GM23338 (cell line): Measurements from ENCODE around the gene LMF2. TPM values are rescaled to one million over a fixed set of nuclear protein-coding genes. Genes with fewer than 3 reads are reported as not detected.

Source experiments
- ATAC-seq: fragments of 200-7000 bp; cut with Tn5 transposase; 3 replicates; pipeline ENCODE4 v1.9.1; 2020
- DNase-seq: peaks from one replicate; pipeline ENCODE4 v3.0.0-alpha.2; 2015; ENCODE audit warnings: low spot score
- H2AFZ ChIP-seq: fragments of 200-600 bp; sonication (generic); 2 replicates; pipeline ENCODE4 v1.8.0; 2016; ENCODE audit warnings: antibody characterized with exemption, mild to moderate bottlenecking, moderate library complexity
- H3F3A ChIP-seq: fragments of 200-600 bp; sonication (generic); replicated peaks from 2 replicates; pipeline ENCODE4 v1.8.0; 2017; ENCODE audit warnings: antibody characterized with exemption, mixed run types, low read depth
- H3K27ac ChIP-seq: fragments of 200-600 bp; sonication (generic); 2 replicates; pipeline ENCODE4 v1.6.1; 2016; ENCODE audit warnings: low read depth
- H3K27me3 ChIP-seq: fragments of 200-600 bp; sonication (generic); 2 replicates; pipeline ENCODE4 v1.8.0; 2016; ENCODE audit warnings: mild to moderate bottlenecking, mixed run types, moderate library complexity; ENCODE audit not compliant: insufficient read depth
- H3K36me3 ChIP-seq: fragments of 200-600 bp; sonication (generic); 2 replicates; pipeline ENCODE4 v1.8.0; 2016; ENCODE audit warnings: mild to moderate bottlenecking; ENCODE audit not compliant: insufficient read depth
- H3K4me1 ChIP-seq: fragments of 200-600 bp; sonication (generic); 2 replicates; pipeline ENCODE4 v1.8.0; 2016; ENCODE audit warnings: mild to moderate bottlenecking, moderate library complexity; ENCODE audit not compliant: insufficient read depth
- H3K4me2 ChIP-seq: fragments of 200-600 bp; sonication (generic); 2 replicates; pipeline ENCODE4 v1.7.1; 2017; ENCODE audit warnings: mixed run types
- H3K4me3 ChIP-seq: fragments of 200-600 bp; sonication (generic); 2 replicates; pipeline ENCODE4 v1.6.1; 2016; ENCODE audit warnings: mixed run types
- H3K79me2 ChIP-seq: fragments of 200-600 bp; sonication (generic); replicated peaks from 2 replicates; pipeline ENCODE4 v1.8.0; 2017; ENCODE audit warnings: mild to moderate bottlenecking; ENCODE audit not compliant: insufficient read depth
- H3K9me2 ChIP-seq: fragments of 200-600 bp; sonication (generic); 2 replicates; pipeline ENCODE4 v1.8.0; 2017; ENCODE audit not compliant: insufficient read depth
- H4K20me1 ChIP-seq: fragments of 200-600 bp; sonication (generic); replicated peaks from 2 replicates; pipeline ENCODE4 v1.8.0; 2017; ENCODE audit warnings: mild to moderate bottlenecking; ENCODE audit not compliant: insufficient read depth
- H3K27ac Mint-ChIP-seq: 2 replicates; pipeline ENCODE4 v1.8.0; 2020; ENCODE audit warnings: inconsistent platforms, mild to moderate bottlenecking, moderate library complexity, mixed read lengths
- H3K27me3 Mint-ChIP-seq: 3 replicates; pipeline ENCODE4 v1.8.0; 2022; ENCODE audit warnings: low read depth, mild to moderate bottlenecking, moderate library complexity, mixed read lengths, inconsistent platforms; ENCODE audit not compliant: insufficient read depth, poor library complexity
- H3K36me3 Mint-ChIP-seq: 3 replicates; pipeline ENCODE4 v1.8.0; 2021; ENCODE audit warnings: low read depth, mild to moderate bottlenecking, inconsistent platforms, moderate library complexity, mixed read lengths
- H3K4me1 Mint-ChIP-seq: 3 replicates; pipeline ENCODE4 v1.8.0; 2020; ENCODE audit warnings: mild to moderate bottlenecking, inconsistent platforms, mixed read lengths
- H3K4me3 Mint-ChIP-seq: 3 replicates; pipeline ENCODE4 v1.8.0; 2021; ENCODE audit warnings: moderate library complexity, mild to moderate bottlenecking, inconsistent platforms, mixed read lengths
- H3K9me3 Mint-ChIP-seq: 3 replicates; pipeline ENCODE4 v1.8.0; 2020; ENCODE audit warnings: moderate library complexity, mild to moderate bottlenecking, inconsistent platforms, mixed read lengths
- CREB1 ChIP-seq: fragments of 250-450 bp; sonication (Bioruptor Pico); IDR thresholded peaks from 2 replicates; pipeline ENCODE4 v1.5.0; 2020; ENCODE audit warnings: low read depth, mild to moderate bottlenecking, moderate library complexity
- EZH2 ChIP-seq: fragments of 200-600 bp; sonication (generic); IDR thresholded peaks from one replicate; pipeline ENCODE4 v1.8.0; 2017; ENCODE audit warnings: antibody characterized with exemption, mild to moderate bottlenecking, low read depth; ENCODE audit not compliant: unreplicated experiment
- EZH2phosphoT487 ChIP-seq: fragments of 200-600 bp; sonication (generic); IDR thresholded peaks from one replicate; pipeline ENCODE4 v1.8.1; 2018; ENCODE audit warnings: antibody characterized with exemption; ENCODE audit not compliant: unreplicated experiment
- JUNB ChIP-seq: IDR thresholded peaks from one replicate; pipeline ENCODE4 v1.6.1; 2016; ENCODE audit warnings: antibody characterized with exemption; ENCODE audit not compliant: unreplicated experiment
- NANOG ChIP-seq: IDR thresholded peaks from 2 replicates; pipeline ENCODE4 v1.6.1; 2016; ENCODE audit warnings: antibody characterized with exemption, borderline replicate concordance
- STAT1 ChIP-seq: IDR thresholded peaks from one replicate; pipeline ENCODE4 v1.6.1; 2016; ENCODE audit warnings: antibody characterized with exemption; ENCODE audit not compliant: unreplicated experiment
- ZNF114 ChIP-seq: fragments of 250-450 bp; sonication (Bioruptor Pico); IDR thresholded peaks from 2 replicates; pipeline ENCODE4 v1.5.0; 2020; ENCODE audit warnings: mild to moderate bottlenecking, moderate library complexity
- ZNF331 ChIP-seq: fragments of 250-450 bp; sonication (Bioruptor Pico); IDR thresholded peaks from 2 replicates; pipeline ENCODE4 v1.5.0; 2020; ENCODE audit warnings: low read depth, mild to moderate bottlenecking, moderate library complexity
- polyA plus RNA-seq: library from polyadenylated mRNA; unstranded; fragments of >200 nt; fragmentation: Nextera tagmentation; extraction: Ambion mirVana; gene quantifications from 2 replicates; pipeline ENCODE4 v1.2.1, GENCODE V29; 2016
- total RNA-seq: library from RNA; depleted of rRNA; stranded (reverse); fragments of >200 nt; shearing (Covaris generic); gene quantifications from 2 replicates; pipeline ENCODE4 v1.2.3, GENCODE V29; 2014
- TF ChIP-seq, protein P1 (sequence below): fragments of 250-450 bp; sonication (Bioruptor Pico); IDR thresholded peaks from 2 replicates; pipeline ENCODE4 v1.5.0; 2020; ENCODE audit warnings: mild to moderate bottlenecking, moderate library complexity
- TF ChIP-seq, protein P2 (sequence below): IDR thresholded peaks from one replicate; pipeline ENCODE4 v1.6.1; 2018; ENCODE audit warnings: antibody characterized with exemption; ENCODE audit not compliant: unreplicated experiment
- TF ChIP-seq, protein P3 (sequence below), 2 experiments: fragments of 200-600 bp in 1 of 2; sonication (generic) in 1 of 2; conservative IDR thresholded peaks; 2 replicates each; pipeline versions ENCODE4 v1.5.1 to v1.6.1; 2016 to 2017; ENCODE audit warnings: antibody characterized with exemption in 2 of 2, low read depth in 2 of 2, mild to moderate bottlenecking in 2 of 2, moderate library complexity in 1 of 2
- TF ChIP-seq, protein P4 (sequence below): IDR thresholded peaks from 2 replicates; pipeline ENCODE4 v1.6.1; 2016; ENCODE audit warnings: antibody characterized with exemption

Gene LMF2
- total and polyA plus RNA-seq, 2 experiments from 2014 or later, result 15.6 to 36.3 TPM

DNA sequence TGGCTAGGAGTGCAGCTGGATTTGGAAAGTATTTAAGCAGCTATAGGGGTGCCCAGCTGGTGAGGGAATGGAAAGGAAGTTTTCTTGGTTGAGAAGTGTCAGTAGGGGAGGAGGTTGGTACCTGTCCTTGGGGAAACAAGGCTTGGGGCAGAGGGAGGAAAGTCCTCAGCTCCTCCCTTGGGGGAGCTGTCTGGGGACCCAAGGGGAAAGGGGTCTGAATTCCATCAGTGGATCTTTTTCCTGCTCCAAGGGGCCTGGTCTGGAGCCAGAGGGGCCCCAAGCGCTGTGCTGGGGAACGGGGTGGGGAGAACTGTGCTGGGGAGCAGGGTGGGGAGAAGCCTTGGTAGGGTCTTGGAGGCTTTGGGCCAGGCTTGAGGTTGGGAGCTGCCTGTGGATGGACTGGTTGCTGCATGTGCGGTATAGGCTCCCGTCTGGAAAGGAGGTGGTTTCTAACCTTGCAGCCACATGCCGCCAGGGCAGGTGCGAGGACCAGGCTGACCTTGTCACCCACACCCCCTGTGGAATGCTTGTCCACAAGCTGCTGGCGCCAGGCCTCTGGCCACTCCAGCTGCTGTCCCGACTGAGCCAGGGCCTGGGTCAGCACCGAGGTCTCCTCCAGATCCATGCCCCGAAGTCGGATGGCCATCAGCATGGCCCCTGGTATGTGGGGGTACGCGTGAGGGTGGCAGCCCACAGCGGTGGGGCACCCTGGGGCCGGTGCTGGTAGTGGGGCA is 21.3 kb upstream of the LMF2 start:
- Mint-ChIP-seq H3K27me3 (peaks cover 74% of the 10 kb centered on the region), H3K4me1 (peaks cover 15% of the 10 kb centered on the region), H3K4me3 (no peak overlapping the region; the same call in 2 of the 3 replicates), H3K36me3 (peaks cover 5% of the 10 kb centered on the region), H3K27ac (no peak overlapping the region), H3K9me3 (peaks cover 4% of the 10 kb centered on the region; the same call in 2 of the 3 replicates)
- Histone ChIP-seq H2AFZ (no peak overlapping the region), H4K20me1 (no peaks in the 10 kb centered on the region; the same call in none of the 2 replicates), H3K27me3 (peaks cover 73% of the 10 kb centered on the region), H3K36me3 (no peaks in the 10 kb centered on the region), H3F3A (peaks cover 4% of the 10 kb centered on the region), H3K79me2 (no peaks in the 10 kb centered on the region), H3K27ac (no peak overlapping the region), H3K4me2 (no peak overlapping the region), H3K4me3 (no peak overlapping the region), H3K9me2 (no peaks in the 10 kb centered on the region), H3K4me1 (peaks cover 4% of the 10 kb centered on the region; the same call in 1 of the 2 replicates)
- DNase-seq (peak; percentile 30), ATAC-seq (no peak)
- no peak for TF ChIP-seq CREB1 (CRISPR knock-in tag)
- no peak for TF ChIP-seq STAT1
- TF ChIP-seq EZH2, result no peak
- no peak for TF ChIP-seq ZNF331 (CRISPR knock-in tag)
- no peak for TF ChIP-seq EZH2phosphoT487
- no peak for TF ChIP-seq NANOG
- no peak for TF ChIP-seq JUNB
- TF ChIP-seq, protein P1, sequence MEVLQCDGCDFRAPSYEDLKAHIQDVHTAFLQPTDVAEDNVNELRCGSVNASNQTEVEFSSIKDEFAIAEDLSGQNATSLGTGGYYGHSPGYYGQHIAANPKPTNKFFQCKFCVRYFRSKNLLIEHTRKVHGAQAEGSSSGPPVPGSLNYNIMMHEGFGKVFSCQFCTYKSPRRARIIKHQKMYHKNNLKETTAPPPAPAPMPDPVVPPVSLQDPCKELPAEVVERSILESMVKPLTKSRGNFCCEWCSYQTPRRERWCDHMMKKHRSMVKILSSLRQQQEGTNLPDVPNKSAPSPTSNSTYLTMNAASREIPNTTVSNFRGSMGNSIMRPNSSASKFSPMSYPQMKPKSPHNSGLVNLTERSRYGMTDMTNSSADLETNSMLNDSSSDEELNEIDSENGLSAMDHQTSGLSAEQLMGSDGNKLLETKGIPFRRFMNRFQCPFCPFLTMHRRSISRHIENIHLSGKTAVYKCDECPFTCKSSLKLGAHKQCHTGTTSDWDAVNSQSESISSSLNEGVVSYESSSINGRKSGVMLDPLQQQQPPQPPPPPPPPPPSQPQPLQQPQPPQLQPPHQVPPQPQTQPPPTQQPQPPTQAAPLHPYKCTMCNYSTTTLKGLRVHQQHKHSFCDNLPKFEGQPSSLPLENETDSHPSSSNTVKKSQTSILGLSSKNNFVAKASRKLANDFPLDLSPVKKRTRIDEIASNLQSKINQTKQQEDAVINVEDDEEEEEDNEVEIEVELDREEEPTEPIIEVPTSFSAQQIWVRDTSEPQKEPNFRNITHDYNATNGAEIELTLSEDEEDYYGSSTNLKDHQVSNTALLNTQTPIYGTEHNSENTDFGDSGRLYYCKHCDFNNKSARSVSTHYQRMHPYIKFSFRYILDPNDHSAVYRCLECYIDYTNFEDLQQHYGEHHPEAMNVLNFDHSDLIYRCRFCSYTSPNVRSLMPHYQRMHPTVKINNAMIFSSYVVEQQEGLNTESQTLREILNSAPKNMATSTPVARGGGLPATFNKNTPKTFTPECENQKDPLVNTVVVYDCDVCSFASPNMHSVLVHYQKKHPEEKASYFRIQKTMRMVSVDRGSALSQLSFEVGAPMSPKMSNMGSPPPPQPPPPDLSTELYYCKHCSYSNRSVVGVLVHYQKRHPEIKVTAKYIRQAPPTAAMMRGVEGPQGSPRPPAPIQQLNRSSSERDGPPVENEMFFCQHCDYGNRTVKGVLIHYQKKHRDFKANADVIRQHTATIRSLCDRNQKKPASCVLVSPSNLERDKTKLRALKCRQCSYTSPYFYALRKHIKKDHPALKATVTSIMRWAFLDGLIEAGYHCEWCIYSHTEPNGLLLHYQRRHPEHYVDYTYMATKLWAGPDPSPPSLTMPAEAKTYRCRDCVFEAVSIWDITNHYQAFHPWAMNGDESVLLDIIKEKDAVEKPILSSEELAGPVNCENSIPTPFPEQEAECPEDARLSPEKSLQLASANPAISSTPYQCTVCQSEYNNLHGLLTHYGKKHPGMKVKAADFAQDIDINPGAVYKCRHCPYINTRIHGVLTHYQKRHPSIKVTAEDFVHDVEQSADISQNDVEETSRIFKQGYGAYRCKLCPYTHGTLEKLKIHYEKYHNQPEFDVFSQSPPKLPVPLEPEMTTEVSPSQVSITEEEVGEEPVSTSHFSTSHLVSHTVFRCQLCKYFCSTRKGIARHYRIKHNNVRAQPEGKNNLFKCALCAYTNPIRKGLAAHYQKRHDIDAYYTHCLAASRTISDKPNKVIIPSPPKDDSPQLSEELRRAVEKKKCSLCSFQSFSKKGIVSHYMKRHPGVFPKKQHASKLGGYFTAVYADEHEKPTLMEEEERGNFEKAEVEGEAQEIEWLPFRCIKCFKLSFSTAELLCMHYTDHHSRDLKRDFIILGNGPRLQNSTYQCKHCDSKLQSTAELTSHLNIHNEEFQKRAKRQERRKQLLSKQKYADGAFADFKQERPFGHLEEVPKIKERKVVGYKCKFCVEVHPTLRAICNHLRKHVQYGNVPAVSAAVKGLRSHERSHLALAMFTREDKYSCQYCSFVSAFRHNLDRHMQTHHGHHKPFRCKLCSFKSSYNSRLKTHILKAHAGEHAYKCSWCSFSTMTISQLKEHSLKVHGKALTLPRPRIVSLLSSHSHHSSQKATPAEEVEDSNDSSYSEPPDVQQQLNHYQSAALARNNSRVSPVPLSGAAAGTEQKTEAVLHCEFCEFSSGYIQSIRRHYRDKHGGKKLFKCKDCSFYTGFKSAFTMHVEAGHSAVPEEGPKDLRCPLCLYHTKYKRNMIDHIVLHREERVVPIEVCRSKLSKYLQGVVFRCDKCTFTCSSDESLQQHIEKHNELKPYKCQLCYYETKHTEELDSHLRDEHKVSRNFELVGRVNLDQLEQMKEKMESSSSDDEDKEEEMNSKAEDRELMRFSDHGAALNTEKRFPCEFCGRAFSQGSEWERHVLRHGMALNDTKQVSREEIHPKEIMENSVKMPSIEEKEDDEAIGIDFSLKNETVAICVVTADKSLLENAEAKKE, result no peak
- TF ChIP-seq, protein P2, sequence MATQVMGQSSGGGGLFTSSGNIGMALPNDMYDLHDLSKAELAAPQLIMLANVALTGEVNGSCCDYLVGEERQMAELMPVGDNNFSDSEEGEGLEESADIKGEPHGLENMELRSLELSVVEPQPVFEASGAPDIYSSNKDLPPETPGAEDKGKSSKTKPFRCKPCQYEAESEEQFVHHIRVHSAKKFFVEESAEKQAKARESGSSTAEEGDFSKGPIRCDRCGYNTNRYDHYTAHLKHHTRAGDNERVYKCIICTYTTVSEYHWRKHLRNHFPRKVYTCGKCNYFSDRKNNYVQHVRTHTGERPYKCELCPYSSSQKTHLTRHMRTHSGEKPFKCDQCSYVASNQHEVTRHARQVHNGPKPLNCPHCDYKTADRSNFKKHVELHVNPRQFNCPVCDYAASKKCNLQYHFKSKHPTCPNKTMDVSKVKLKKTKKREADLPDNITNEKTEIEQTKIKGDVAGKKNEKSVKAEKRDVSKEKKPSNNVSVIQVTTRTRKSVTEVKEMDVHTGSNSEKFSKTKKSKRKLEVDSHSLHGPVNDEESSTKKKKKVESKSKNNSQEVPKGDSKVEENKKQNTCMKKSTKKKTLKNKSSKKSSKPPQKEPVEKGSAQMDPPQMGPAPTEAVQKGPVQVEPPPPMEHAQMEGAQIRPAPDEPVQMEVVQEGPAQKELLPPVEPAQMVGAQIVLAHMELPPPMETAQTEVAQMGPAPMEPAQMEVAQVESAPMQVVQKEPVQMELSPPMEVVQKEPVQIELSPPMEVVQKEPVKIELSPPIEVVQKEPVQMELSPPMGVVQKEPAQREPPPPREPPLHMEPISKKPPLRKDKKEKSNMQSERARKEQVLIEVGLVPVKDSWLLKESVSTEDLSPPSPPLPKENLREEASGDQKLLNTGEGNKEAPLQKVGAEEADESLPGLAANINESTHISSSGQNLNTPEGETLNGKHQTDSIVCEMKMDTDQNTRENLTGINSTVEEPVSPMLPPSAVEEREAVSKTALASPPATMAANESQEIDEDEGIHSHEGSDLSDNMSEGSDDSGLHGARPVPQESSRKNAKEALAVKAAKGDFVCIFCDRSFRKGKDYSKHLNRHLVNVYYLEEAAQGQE, result no peak
- TF ChIP-seq, protein P3, sequence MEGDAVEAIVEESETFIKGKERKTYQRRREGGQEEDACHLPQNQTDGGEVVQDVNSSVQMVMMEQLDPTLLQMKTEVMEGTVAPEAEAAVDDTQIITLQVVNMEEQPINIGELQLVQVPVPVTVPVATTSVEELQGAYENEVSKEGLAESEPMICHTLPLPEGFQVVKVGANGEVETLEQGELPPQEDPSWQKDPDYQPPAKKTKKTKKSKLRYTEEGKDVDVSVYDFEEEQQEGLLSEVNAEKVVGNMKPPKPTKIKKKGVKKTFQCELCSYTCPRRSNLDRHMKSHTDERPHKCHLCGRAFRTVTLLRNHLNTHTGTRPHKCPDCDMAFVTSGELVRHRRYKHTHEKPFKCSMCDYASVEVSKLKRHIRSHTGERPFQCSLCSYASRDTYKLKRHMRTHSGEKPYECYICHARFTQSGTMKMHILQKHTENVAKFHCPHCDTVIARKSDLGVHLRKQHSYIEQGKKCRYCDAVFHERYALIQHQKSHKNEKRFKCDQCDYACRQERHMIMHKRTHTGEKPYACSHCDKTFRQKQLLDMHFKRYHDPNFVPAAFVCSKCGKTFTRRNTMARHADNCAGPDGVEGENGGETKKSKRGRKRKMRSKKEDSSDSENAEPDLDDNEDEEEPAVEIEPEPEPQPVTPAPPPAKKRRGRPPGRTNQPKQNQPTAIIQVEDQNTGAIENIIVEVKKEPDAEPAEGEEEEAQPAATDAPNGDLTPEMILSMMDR (conservative IDR thresholded peaks at IDR 0.05; ENCODE audit: low read depth in 2 of 2), result no peak
- TF ChIP-seq, protein P4, sequence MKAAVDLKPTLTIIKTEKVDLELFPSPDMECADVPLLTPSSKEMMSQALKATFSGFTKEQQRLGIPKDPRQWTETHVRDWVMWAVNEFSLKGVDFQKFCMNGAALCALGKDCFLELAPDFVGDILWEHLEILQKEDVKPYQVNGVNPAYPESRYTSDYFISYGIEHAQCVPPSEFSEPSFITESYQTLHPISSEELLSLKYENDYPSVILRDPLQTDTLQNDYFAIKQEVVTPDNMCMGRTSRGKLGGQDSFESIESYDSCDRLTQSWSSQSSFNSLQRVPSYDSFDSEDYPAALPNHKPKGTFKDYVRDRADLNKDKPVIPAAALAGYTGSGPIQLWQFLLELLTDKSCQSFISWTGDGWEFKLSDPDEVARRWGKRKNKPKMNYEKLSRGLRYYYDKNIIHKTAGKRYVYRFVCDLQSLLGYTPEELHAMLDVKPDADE, result no peak
- no peak for TF ChIP-seq ZNF114
